GM19239 (cell line): Measurements from ENCODE around the gene LTB4R.
"Not testable (repeated sequence)": the region's sequence is repeated elsewhere in the genome, so short reads cannot be mapped to it uniquely, and the experiment has no call there.

Experiments used
- DNase-seq: peaks from one replicate; pipeline ENCODE4 v3.0.0; 2011; ENCODE audit warnings: low spot score; ENCODE audit not compliant: insufficient read length
- FAIRE-seq: peaks from 2 replicates; lab custom pipeline; 2011; peaks lifted over from hg19 to GRCh38; lab: Jason Lieb, UNC

LTB4R gene

DNA sequence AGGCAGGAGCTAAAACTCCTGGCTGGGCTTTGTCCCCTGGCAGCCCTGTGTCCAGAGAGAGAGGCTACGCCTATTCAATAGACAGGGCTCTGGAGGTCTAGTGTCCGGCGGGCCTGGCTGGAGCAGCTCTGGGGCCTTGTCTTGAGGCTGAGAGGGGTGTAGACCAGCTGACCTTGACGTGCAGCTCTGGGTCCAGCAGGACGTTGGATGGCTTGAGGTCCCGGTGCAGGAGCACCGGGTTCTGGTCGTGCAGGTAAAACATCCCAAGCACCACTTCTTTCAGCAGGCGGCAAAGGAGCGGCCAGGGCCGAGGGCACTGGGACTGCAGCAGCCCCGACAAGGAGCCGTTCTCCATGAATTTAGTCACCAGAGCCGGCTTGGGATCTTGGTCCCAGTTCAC lies 27.5 kb downstream of the LTB4R start:
- FAIRE-seq = no peak
- DNase-seq = no peak

DNA sequence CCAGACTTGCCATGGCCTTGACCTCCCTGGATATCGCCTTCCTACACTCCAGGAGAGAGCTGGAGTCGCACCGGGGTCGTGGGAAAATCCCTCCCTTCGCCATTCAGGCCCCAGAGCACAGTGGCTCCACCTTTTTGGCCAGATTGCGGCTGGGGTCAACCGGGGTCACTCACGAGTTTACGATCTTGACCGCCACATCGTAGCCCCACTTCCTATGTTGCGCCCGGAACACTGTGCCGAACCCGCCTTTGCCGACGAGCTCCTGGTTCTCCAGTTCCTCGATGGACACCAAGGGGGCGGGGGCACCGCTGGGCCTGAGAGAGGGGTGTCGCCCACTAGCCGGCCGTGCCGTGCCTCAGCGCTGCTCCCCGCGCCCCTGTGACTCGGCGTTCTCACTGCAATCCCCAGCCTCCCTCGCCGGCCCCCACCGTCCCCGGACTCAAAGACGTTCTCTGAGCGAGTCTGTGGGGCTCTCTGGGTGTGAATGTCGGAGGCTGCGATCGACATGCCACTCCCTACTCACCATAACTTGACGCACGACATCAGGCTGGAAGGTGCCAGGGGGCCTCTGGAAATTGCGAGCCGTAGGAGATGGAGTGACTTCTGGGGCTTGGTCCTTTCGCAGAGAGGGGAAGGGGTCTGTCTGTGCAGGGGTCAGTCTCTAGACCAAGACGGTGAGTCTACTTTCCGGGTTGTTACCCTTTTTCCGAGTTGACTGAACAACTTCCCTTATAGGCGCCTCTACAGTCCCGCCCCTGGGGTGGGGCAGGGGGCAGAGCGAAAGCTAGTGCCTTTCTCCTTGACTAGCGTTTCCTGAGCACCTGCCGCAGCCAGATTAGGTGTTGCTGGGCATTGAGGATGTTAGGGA lies 28.2 kb downstream of the LTB4R start, which contains the start of gene RIPK3:
Gene RIPK3 (minus strand): TSS at position 708 of the 868 bp plus-strand sequence. CDS start 165 bp downstream, at position 543.
- peak; percentile 95 for FAIRE-seq

DNA sequence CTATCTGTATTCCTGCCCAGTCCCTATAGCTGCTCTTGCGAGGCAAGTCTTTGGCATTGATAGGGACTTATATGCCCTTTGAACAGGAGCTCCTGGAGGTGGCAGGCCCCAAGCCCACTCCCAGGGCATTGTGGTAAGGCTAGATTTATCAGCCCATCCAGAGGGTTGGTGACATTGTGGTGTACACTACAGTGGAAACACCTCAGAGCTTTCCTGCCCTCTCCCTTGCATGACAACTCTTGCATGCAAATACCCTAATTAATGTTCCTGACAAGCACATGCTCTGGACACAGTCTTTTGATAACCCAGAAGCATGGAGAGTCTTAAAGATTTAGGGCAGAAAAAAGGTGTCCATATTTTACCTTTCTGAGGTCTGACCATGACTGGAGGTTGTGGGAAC lies 29.3 kb downstream of the LTB4R start:
- DNase-seq (no peak), FAIRE-seq (no peak)

More for the DNA sequence above, 28.2 kb downstream of the LTB4R start, which contains the start of gene RIPK3:
- DNase-seq = peak; percentile 78

DNA sequence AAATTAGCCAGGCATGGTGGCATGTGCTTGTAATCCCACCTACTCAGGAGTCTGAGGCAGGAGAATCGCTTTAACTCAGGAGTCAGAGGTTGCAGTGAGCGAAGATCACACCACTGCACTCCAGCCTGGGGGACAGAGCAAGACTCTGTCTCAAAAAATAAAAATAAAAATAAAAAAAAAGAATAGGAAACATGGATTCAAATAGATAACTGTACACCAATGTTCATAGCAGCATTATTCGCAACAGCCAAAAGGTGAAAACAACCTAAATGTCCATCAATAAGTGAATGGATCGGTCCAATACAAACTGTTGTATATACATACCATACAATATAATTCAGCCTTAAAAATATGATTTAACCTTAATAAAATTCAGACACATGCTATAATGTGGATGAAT lies 31.6 kb downstream of the LTB4R start:
- DNase-seq (no peak), FAIRE-seq (no peak)

DNA sequence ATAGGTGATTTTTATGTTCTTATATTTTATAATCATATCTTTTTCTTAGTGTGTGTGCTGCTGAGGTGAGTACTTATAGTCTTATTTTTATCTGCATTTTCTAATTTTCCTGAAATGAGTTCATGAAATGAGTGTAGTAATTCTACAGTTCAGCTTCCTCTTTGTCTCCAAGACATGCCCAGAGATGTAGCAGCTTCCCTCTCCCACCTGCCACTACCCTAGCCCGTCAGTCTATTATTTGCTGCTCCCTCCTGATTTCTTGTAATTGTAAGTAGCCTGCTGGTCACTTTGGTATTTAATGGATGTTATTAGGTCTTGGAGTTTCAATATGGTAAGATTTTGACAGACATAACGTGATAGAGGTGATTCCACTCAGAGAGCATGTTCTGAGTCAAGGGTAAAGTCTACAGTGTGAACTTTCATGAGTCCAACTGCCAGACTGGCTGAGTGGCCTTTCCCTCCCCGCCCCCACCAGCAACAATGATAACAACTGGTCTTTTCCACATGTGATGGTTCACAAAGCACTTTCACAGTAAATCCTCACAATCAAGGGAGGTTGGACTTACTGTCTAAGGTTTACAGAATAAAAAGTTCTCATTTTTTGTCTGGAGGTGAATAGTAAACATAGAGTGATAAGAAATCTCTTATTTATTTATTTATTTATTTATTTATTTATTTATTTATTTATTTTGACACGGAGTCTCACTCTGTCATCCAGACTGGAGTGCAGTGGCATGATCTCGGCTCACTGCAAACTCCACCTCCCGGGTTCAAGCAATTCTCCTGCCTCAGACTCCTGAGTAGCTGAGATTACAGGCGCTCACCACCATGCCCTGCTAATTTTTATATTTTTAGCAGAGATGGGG lies 32.7 kb downstream of the LTB4R start:
- DNase-seq (no peak), FAIRE-seq (no peak)

DNA sequence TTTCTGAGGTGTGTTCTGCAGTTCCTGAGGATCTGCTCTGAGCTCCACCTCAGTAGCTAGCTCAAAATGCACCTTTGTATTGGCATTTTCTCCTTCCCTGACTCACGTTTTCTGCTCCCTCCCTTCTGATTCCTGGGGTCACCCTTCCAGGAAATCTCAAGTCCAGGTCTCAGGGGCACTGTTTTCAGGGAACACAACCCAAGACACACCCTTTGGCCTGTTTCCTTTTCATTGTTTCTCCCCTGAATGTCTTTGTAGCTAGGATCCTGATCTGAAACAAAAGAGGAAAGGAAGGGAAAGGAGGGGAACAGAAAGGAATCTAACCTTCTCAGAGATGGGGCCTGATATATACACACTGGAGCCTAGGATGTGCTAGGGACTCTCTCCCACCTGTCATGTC lies 35.8 kb downstream of the LTB4R start:
- DNase-seq (no peak), FAIRE-seq (no peak)

DNA sequence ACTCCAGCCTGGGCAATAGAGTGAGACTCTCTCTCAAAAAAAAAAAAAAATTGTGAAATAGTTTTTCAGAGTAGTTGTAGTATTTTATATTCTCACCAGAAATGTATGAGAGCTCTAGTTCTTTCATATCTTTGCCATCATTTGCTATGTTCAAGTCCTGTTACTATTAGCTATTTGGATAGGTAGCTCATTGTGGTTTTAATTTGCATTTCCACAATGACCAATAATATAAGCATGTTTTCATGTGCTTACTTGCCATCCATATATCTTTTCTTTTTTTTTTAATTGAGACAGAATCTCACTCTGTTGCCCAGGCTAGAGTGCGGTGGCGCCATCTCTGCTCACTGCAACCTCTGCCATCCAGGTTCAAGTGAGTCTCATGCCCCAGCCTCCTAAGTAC lies 36.9 kb downstream of the LTB4R start:
- FAIRE-seq (no peak), DNase-seq (no peak)

DNA sequence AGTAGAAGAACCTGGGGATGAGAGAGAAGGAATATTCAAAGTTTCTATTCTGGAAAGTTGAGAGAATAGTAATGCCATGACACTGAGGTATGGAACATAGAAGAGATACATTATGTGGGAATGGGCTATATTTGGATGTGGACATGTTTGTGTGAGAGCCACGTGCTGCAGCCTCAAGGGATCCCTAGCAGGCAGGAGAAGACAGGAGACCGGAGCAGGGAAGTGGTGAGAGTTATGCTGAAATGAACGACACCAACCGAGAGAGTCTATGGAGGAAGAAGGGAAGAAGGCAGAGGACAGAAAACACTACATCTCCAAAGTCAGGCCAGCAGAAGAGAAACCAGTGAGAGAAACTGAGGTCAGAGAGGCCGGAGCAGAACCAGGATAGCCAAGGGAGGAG lies 38.4 kb downstream of the LTB4R start:
- DNase-seq = no peak
- no peak for FAIRE-seq

DNA sequence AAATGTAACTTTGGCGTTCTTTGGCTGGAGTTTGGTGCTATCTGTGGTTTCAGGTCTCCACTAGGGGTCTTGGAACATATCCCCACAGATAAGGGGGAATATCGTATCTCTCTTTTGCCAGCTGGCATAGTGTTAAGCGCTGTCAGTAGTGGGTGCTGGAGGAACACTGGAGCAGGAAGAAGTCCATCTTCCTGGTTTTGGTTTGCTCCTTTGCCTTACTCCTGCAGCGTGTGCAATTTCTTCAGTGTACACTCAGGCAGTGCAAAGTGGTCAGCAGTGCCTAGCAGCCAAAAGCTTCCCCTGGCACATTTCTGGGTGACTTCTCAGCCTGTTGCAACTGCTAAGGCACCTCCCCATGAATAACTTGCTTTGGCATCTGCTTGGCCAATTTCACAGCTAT lies 40.2 kb downstream of the LTB4R start:
- FAIRE-seq (no peak), DNase-seq (no peak)

DNA sequence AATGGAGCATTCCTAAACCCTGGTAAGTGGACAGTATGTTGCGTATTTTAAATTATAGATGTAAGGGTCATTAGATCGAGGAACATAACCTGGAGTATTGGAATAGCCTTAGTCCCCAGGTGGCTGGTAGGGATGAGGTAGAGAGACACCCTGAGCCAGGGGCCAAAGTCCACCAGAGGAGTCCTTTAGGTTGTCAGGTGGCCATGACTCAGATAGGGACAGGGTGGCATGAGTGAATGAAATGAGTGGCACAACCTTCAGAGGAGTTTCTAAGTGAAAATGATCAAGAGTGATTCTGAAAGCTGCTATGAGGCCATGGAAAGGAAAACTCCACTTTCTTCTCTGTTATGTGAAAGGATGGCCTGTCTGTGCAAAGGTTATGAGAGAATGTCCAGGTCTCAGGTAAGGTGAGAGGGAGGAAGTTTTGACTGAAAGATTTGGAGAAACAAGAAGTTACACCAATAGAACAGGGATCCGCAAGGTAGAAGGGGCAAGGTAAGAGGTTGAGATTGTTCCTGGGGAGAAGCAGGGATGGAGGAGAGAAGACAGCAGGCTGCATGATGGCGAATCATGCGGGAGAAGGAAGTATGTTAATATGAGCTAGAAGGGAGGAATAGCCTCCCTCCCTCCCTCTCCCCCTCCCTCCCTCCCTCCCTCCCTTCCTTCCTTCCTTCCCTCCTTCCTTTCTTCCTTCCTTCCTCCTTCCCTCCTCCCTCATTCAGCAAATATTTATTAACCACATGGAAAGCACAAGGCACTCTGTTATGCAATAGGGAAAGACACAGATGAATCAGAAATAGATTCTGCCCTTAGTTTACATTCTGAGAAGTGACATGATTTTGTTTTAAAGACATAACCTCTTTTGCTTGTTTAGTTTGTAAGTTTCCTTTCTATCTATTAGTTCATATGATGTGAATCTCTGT lies 42.5 kb downstream of the LTB4R start:
- FAIRE-seq (no peak), DNase-seq (no peak)

DNA sequence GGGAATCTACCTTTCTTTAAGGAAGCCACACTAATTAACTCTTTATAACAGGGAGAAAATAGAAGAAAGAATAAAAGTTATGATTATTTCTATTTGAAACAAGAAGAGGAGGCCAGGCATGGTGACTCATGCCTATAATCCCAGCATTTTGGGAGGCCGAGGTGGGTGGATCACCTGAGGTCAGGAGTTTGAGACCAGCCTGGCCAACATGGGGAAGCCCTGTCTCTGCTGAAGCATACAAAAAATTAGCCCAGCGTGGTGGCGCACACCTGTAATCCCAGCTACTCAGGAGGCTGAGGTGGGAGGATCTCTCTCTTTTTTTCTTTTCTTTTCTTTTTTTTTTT lies 43.2 kb downstream of the LTB4R start:
- DNase-seq, FAIRE-seq: not testable (repeated sequence)

DNA sequence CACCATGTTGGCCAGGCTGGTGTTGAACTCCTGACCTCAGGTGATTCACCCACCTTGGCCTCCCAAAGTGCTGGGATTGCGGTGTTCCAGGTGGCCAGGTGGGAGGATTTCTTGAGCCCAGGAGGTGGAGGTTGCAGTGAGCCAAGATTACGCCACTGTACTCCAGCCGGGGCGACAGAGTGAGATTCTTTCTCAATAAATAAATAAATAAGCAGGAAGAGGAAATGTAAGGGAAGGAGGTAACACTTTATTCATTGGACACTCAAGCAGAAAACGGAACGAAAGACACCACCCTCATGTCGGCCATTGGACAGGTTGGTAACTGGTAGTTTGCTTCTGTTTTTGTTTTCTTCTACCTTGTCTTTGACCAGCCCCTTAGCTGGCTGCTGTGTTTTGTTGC lies 43.7 kb downstream of the LTB4R start:
- DNase-seq = no peak
- no peak for FAIRE-seq

DNA sequence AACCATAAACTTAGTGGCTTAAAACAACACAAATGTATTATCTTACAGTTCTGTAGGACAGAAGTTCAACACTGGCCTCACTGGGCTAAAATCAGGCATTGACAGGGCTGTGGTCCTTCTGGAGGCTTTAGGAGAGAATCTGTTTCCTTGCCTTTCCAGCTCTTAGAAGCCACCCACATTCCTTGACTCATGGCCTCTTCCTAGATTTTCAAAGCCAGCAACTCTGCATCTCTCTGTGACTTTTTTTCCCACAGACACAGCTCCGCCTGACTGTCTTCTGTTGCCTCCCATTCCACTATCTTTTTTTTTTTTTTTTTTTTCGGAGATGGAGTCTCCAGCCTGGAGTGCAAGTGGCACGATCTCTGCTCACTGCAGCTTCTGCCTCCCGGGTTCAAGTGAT lies 44.9 kb downstream of the LTB4R start:
- no peak for FAIRE-seq
- no peak for DNase-seq

DNA sequence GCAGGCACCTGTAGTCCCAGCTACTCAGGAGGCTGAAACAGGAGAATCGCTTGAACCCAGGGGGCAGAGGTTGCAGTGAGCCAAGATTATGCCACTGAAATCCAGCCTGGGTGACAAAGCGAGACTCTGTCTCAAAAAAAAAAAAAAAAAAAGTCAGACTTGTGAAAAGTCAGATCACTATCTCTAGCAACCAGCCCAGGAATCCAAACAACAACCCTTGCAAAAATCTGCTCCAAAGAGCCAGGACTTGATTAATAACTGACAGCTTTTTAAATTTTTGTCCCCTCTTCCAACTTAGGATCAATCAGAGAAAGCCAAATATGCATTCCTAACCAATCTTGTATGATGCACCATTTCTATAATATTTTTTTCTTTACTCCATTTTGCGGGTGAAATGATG lies 49.0 kb downstream of the LTB4R start:
- DNase-seq (no peak), FAIRE-seq (no peak)

DNA sequence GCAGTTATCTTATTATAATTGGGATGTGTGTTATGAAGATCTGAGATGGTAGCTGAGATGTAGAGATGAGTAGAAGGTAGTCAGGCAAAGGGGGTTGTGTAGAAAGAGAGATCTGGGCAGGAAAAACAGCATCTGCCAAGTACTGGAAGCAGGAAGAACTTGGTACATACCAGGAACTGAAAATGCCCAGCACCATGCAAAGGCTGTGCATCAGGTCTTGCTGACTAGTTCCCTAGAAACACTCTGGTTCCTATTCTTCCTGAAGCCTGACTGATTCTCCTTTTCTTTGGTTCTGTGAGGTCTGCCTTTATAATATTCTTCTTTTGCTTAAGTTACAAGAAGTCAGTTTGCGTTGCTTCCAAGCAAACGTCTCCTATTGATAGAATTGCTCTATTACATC lies 50.0 kb downstream of the LTB4R start:
- FAIRE-seq (no peak), DNase-seq (no peak)

DNA sequence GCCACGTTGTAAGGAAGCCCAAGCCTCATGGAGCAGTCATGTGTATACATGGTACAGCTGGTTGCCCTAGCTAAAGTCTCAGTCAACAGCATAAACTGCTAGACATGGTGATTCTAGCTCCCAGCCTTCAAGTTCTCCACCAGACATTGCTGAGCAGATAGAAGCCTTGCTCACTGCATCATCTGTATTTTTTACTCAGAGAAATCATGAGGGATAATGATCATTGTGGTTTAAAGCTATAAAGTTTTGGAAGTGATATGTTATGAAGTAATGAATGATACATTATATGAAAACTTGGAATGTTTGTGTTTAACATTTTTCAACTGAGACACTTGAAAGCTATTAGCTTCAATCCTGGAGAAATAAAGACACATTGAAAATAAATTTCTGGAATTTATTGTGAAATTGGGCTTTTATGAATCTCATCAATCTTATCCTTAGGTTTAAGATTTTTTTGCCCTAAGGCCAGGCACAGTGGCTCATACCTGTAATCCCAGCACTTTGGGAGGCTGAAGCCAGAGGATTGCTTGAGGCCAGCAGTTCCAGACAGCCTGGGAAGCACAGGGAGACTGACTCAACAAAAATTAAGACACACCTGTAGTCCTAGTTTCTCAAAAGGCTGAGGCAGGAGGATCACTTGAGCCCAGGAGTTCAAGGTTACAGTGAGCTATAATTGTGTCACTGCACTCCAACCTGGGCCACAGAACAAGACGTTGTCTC lies 51.1 kb downstream of the LTB4R start:
- DNase-seq = no peak
- no peak for FAIRE-seq

DNA sequence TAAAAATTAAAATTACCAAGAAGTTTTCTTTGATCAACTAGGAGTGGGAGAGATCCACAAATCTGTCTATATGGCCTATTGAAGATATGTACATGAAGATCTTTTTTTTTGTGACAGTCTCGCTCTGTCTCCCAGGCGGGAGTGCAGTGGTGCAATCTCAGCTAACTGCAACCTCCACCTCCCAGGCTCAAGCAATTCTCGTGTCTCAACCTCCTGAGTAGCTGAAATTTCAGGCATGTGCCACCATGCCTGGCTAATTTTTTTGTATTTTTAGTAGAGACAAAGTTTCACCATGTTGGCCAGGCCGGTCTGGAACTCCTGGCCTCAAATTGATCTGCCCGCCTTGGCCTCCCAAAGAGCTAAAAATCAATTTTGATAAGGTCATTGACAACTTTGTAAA lies 52.1 kb downstream of the LTB4R start:
- FAIRE-seq = no peak
- DNase-seq = no peak

DNA sequence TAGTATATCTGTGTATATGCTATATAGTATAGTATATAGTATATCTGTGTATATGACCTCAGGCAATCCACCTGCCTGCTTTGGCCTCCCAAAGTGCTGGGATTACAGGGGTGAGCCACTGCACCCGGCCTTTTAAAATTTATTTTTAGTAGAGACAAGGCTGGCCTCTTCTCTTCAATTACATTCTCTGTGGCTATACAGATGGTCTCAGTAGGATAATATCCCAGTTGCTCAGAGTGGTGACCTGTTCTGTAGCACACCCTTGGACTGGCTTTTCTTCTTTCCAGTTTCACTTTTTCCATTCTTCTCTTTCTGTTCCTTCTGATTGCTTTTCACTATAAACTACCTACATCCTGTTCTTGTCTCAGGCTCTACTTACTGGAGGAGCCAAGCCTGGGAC lies 53.5 kb downstream of the LTB4R start:
- FAIRE-seq (no peak), DNase-seq (no peak)

DNA sequence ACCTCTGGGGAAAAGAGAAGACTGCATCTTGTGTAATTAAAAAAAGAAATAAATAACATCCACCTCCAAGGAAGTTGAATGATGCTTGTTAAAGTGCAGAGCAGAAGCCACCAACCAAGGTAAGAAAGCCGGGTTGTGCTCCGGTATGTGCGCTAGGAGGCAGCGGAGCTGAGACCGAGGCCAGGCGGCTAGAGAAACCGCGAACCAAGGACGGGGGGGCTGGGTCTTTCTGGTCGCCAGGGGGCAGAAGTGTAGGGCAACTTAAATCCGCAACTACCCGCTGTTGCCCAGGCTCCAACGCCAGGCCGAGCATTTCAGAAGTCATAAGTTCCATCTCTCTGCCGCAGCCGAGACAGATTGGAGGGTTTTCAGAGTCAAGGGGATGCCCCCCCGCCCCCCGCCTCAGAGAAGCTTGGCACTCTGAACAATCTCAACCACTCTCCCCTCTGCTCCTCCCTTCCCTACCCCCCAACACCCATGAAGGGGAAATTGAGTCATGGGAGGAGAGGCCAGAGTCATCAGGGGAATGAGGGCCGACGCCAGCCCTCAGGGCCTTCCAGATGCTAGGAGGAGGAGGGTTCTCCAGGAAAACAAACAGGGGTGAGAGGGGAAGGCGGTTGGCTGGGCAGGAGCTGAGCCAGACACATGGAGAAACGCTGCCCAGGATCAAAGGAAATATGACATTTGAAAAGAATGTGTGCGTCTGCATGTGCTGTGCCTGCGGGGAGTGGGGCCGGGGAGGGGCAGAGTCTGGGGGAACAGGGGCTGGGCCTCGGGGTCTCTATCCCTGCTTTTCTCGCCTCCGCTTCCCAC lies 54.5 kb downstream of the LTB4R start:
- DNase-seq (peak; percentile 58), FAIRE-seq (peak; percentile 80)
